HCT116 (cell line): Measurements from ENCODE around the gene TTC23L.

Source experiments
- CTCF ChIP-seq, 3 experiments: fragments of 200-600 bp in 1 of 3; sonication (generic) in 1 of 3; IDR thresholded peaks in 2 of 3; conservative IDR thresholded peaks in 1 of 3; 2 replicates each; pipeline ENCODE4 v1.5.1; 2012 to 2017; ENCODE audit warnings: low read depth in 2 of 3, low read length in 2 of 3, antibody characterized with exemption in 1 of 3, borderline replicate concordance in 1 of 3, control low read depth in 1 of 3, mild to moderate bottlenecking in 1 of 3, mixed read lengths in 1 of 3, mixed run types in 1 of 3, moderate library complexity in 1 of 3; ENCODE audit not compliant: insufficient read depth in 1 of 3
- EZH2 ChIP-seq: fragments of 200-600 bp; sonication (generic); IDR thresholded peaks from 2 replicates; pipeline ENCODE4 v1.6.1; 2017; ENCODE audit warnings: antibody characterized with exemption, mixed run types
- SP1 ChIP-seq: IDR thresholded peaks from 2 replicates; pipeline ENCODE4 v1.6.1; 2012; ENCODE audit warnings: low read depth

- TF ChIP-seq CTCF (IDR thresholded peaks at IDR 0.05 in 2 of 3, conservative IDR thresholded peaks at IDR 0.05 in 1 of 3; ENCODE audit: borderline replicate concordance in 1 of 3, insufficient read depth in 1 of 3, low read depth in 2 of 3, low read length in 2 of 3), result no peak
- TF ChIP-seq SP1, result no peak
- TF ChIP-seq EZH2, result no peak
Observed at GRCh38 chr5:34929720-34930461, 90.9 kb downstream of the TTC23L start.
